ENCODE measurements around the gene GABBR2. TPM values are rescaled to one million over a fixed set of nuclear protein-coding genes. Genes with fewer than 3 reads are reported as not detected.

GABBR2 gene
- polyA plus RNA-seq, 1 of the 3 experiments (the other 2 are of a cell fraction) = not detected

- H3K36me3 ChIP-seq (replicated peaks in 1 of 2; ENCODE audit: control insufficient read depth in 1 of 2, insufficient read depth in 2 of 2, low read length in 1 of 2) = no peaks in the 10 kb centered on the region
- no peak overlapping the region for H3K4me3 ChIP-seq (ENCODE audit: low read depth in 2 of 2, low read length in 1 of 2)
- H3K4me1 ChIP-seq (ENCODE audit: control insufficient read depth in 1 of 2, insufficient read depth in 2 of 2, low read depth in 1 of 2, low read length in 1 of 2) = no peaks in the 10 kb centered on the region
- no peaks in the 10 kb centered on the region; the same call in 1 of the 2 replicates for H3K27me3 ChIP-seq (ENCODE audit: insufficient read depth)
- no peak overlapping the region for H3K4me2 ChIP-seq
- H3K27ac ChIP-seq (ENCODE audit: low read depth in 2 of 2, low read length in 1 of 2) = no peak overlapping the region
- H2AFZ ChIP-seq (ENCODE audit: low read depth) = no peak overlapping the region
- DNase-seq = no peak
- H4K20me1 ChIP-seq (ENCODE audit: insufficient read depth) = no peaks in the 10 kb centered on the region
- ChIA-PET CTCF (no interaction called here), POLR2A (no interaction called here)
- no peaks in the 10 kb centered on the region for H3K9me3 ChIP-seq
- H3F3A ChIP-seq (replicated peaks; ENCODE audit: insufficient read depth) = no peaks in the 10 kb centered on the region
- 37% methylated on average over 11 of the region's 15 CpGs for WGBS (ENCODE audit: low lambda C conversion rate)
- TF ChIP-seq MXI1 (IDR thresholded peaks at IDR 0.05; ENCODE audit: low read depth, low read length) = no peak
- no peak for TF ChIP-seq NRF1 (IDR thresholded peaks at IDR 0.05; ENCODE audit: low read depth, low read length)
- no peak for TF ChIP-seq NFIC (IDR thresholded peaks at IDR 0.05; ENCODE audit: borderline replicate concordance)
- TF ChIP-seq CTCF (IDR thresholded peaks at IDR 0.05) = no peak
- no peaks in the 10 kb centered on the region for H3K9me2 ChIP-seq
- no peaks in the 10 kb centered on the region for H3K79me2 ChIP-seq (ENCODE audit: insufficient read depth)
- no peak overlapping the region for H3K9ac ChIP-seq
These were observed 115.1 kb downstream of the GABBR2 start for GRCh38 chr9:98593354-98594253.

GRCh38 chr9:98591696-98592095, 117.0 kb downstream of the GABBR2 start:
- no peaks in the 10 kb centered on the region for H3K79me2 ChIP-seq (ENCODE audit: insufficient read depth)
- CTCF ChIA-PET = interaction anchor here (1.0 kb wide), 1 partner anchor 276 kb away, joined by 3 read pairs; no protein-coding TSS in a partner anchor
- POLR2A ChIA-PET = no interaction called here

More at GRCh38 chr9:98591696-98592095, 117.0 kb downstream of the GABBR2 start:
- no peak for DNase-seq
- no peaks in the 10 kb centered on the region for H3F3A ChIP-seq (replicated peaks; ENCODE audit: insufficient read depth)
- no peaks in the 10 kb centered on the region for H3K4me1 ChIP-seq (ENCODE audit: control insufficient read depth in 1 of 2, insufficient read depth in 2 of 2, low read depth in 1 of 2, low read length in 1 of 2)
- H4K20me1 ChIP-seq (ENCODE audit: insufficient read depth) = no peaks in the 10 kb centered on the region
- no peaks in the 10 kb centered on the region; the same call in 1 of the 2 replicates for H3K27me3 ChIP-seq (ENCODE audit: insufficient read depth)
- no peaks in the 10 kb centered on the region for H3K9me2 ChIP-seq
- 12% methylated on average over 3 of the region's 3 CpGs for WGBS (ENCODE audit: low lambda C conversion rate)
- H3K9me3 ChIP-seq = no peaks in the 10 kb centered on the region
- no peak overlapping the region for H2AFZ ChIP-seq (ENCODE audit: low read depth)
- no peaks in the 10 kb centered on the region for H3K36me3 ChIP-seq (replicated peaks in 1 of 2; ENCODE audit: control insufficient read depth in 1 of 2, insufficient read depth in 2 of 2, low read length in 1 of 2)
- H3K27ac ChIP-seq (ENCODE audit: low read depth in 2 of 2, low read length in 1 of 2) = no peak overlapping the region
- H3K4me2 ChIP-seq = no peak overlapping the region
- H3K9ac ChIP-seq = no peak overlapping the region
- no peak overlapping the region for H3K4me3 ChIP-seq (ENCODE audit: low read depth in 2 of 2, low read length in 1 of 2)
- TF ChIP-seq TEAD4 (IDR thresholded peaks at IDR 0.05; ENCODE audit: borderline replicate concordance, insufficient read depth) (no peak), CTCF (IDR thresholded peaks at IDR 0.05) (no peak), POLR2AphosphoS5 (IDR thresholded peaks at IDR 0.05; ENCODE audit: low read depth, low read length) (no peak), SMC3 (IDR thresholded peaks at IDR 0.05; ENCODE audit: low read depth, low read length) (no peak), YY1 (IDR thresholded peaks at IDR 0.05; ENCODE audit: low read depth) (no peak), EZH2phosphoT487 (IDR thresholded peaks at IDR 0.05; ENCODE audit: borderline replicate concordance, low read depth) (no peak), USF2 (IDR thresholded peaks at IDR 0.05; ENCODE audit: borderline replicate concordance, low read depth, low read length) (no peak)
